Activated T-cell treated with anti-CD3 and anti-CD28 coated beads for 24 hours (primary cell): ENCODE results near the gene CACYBP.
A peak's percentile ranks its signal among the peaks of the same experiment; 100 is the strongest.

Experiments used
- DNase-seq: peaks from one replicate; pipeline ENCODE4 v3.0.0-alpha.2; 2020; ENCODE audit warnings: low read depth

The CACYBP gene

GRCh38 chr1:174999936-175000696 is at the start of gene CACYBP:
TSS of gene CACYBP (plus strand) at chr1:174999947. CDS start at chr1:175000181, 234 bp downstream.
- DNase-seq, result peak; percentile 23

DNA sequence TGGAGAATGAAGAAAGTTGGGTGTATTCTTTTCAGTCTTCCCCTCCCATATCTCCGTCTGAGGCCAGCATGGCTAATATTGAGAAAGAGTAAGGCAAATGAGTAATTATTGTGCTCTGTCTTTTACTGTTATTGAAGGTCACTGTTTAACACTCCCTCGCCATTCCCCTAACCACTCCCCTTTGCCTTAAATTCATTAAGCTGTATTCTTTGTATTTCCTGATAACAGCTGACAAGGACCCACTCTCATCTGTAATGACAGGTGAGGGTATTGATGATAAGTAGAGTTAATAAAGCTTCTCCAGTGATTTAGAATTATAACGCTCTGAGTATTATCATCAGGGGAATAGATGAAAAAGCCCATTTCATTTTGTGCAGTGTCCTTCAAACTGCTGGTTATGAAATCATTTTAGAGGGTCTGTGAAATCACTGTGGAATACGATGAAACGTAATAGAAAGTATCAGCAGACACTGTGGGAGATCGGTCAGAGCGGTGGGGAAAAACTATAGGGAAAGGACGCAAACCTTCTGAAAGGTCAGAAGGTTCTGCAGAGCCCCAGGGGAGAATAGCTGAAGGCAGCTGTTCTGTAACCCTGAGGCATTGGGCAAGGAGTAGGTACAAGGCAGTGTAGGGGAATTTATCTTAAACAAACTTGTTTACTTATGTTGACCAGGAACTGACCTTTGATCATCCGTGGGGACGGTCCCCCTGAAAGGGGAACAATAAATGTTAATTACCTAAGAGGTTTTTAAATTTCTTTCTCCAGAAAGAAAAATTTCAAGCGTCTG is 46.3 kb upstream of the CACYBP start:
- DNase-seq, result no peak

DNA sequence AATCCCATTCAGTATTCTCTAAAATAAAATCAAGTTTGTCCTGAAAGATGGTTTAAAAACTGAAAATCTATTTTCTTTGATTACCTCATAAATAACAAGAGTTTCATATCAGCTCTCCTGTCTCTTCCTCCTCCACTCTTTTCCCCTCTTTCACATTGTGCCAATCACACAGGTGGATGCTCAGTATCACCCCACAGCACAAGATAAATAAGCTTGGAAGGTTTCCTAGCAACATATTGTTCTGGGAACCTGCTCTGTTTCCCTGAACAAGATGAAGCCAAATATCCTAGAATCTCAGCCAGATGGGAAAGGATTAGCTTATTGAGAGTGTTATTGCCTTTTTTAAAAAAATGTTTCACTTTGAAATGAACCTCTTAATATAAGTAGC is 45.7 kb upstream of the CACYBP start:
- DNase-seq, result no peak

DNA sequence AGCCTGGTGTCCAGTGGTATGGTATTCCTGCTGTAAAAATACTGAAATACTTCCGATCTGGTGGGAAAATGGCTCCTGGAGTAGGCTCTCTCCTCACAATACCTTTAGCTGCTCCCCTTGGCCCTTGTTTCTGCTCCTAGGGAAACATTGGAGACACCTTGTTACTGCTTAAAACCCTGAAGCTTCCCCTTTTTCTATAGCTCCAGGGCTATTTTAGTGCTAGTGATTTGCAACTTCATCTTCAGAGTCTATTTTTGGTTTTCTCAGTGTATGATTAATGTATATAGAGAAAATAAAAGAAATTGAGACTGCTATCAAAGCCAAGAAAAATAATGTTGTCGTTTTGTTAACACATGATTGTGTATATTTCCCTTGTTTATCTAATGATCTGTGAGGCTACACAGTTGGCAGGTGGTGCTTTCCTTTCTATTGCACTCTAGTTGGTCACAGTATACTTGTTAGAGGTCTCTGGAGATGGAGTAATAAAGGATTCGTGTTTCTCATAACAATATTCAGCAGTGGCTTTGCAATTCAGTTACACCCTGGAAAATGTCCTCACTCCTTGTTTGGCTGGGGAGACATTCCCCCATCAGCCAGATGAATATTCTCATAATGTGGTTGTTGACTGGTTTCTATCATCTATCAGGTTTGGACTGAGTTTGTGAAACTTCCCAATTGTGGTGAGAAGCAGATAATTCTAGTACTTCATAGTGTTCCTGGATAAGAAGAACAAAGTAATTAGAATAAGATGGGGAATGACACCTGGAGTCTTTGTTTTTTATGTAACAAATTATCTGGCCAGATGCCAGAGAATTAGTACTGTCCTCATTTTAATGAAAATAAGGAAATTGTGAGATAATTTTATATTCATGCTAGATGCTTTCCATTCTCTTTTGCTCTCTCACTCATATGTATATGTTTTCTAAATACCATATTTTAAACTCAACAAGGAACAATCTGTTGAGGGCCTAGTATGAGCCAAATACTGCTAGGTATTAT is 44.8 kb upstream of the CACYBP start:
- DNase-seq, result no peak

DNA sequence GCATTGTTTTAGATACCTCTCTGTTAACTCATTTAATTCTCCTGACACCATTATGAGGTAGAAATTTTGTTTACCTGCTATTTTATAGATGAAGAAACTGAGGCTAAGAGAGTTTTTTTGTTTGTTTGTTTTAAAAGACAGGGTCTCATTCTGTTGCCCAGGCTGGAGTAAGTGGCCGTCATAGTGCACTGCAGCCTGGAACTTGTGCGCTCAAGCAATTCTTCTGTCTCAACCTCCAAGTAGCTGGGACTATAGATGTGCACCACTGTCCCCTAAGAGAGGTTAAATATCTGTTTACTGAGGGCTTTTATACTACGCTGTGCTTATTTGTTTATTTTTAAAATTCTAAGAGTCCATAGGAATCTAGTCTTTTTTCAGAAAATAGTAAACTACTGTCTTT is 43.7 kb upstream of the CACYBP start:
- DNase-seq, result no peak

- DNase-seq, result no peak
These were observed 42.8 kb upstream of the CACYBP start for GRCh38 chr1:174956976-174957375.

- DNase-seq, result no peak
These were observed 41.9 kb upstream of the CACYBP start for GRCh38 chr1:174957829-174958228.

DNA sequence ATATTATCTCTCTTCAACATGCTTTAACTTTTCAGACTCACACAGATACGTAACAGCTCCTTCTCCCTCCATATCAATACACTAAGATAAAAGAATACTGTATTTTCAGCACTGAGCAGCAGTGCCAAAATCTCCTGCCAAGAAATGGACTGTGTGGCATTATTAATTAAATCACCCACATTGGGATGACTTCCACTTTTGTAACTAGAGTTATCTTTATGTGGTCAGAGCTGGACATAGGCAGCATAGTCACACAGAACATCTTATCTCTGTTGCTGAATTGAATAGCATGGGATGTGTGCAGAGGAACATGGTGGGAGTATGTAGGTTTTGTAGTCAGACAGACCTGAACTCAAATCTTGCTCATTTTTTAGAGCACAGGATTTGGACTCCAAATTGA is 41.4 kb upstream of the CACYBP start:
- DNase-seq, result no peak

DNA sequence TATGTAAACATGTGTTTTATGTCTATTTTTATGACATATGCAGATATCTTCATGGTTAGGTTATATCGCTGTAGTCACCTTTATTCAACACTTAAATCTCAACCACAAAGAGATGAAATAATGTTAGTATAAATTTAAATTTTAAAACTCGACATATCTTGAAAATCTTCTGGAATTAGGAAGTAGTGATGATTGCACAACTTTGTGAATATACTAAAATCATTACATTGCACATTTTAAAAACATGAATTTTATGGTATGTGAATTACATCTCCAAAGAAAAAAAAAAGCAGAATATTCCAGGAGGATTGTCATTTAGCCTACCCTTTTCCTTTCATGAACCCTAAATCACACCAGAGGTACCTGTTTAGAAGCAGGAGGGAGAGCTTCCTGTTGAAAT is 39.4 kb upstream of the CACYBP start:
- DNase-seq, result no peak

- no peak for DNase-seq
These were observed 36.1 kb upstream of the CACYBP start for GRCh38 chr1:174963529-174964125.

DNA sequence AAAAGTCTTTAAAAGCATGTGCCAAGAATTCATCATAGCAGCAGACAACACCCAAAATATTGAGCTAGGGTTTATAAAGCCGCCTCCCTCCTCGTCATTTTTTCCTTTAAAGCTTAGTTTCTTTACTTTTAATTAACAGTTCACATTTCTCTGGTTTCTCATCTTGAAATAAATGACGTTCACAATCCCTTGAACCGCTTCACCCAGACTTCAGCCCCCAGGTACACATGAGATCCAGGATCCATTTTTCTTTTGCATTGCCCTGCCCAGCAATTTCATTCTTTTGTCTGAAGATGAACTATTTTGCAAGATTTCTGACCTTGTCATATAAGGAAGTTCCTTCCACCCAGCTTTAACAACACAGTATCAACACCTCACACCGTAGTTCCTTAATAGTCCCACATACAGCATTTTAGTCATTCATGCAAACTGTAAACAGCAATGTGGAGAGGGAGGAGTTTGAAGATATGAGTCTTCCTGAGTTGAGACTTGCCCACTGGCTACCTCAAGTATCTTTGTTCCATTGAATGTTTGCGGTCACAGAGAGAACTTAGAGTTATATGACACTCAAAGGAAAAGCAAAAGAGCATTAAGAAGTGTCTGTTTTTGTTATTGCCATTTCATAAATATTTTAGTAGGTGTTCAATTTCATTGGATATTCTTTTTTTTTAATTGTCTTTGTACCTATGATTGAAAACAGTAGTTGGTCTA is 35.3 kb upstream of the CACYBP start:
- DNase-seq, result no peak

DNA sequence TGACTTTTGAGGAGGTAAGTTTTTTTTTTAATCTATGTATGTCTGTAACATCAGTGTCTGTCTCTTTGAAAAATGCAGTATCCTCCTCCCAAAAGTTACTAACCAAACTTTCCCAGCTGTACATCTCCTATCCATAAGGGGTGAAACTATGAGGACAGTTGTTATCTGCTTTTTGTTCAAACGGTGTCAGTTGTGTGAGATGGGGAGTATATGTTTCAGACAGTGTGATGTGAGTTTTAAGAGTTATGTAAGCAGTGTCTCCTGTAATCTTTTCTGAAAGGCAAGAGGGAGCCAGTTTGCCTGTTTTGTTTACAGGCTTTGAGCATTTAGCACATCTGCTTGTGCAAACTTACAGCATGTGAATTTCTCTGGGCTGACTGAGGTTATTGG is 34.8 kb upstream of the CACYBP start:
- DNase-seq, result no peak

- no peak for DNase-seq
These were observed 34.3 kb upstream of the CACYBP start for GRCh38 chr1:174965362-174966007.

DNA sequence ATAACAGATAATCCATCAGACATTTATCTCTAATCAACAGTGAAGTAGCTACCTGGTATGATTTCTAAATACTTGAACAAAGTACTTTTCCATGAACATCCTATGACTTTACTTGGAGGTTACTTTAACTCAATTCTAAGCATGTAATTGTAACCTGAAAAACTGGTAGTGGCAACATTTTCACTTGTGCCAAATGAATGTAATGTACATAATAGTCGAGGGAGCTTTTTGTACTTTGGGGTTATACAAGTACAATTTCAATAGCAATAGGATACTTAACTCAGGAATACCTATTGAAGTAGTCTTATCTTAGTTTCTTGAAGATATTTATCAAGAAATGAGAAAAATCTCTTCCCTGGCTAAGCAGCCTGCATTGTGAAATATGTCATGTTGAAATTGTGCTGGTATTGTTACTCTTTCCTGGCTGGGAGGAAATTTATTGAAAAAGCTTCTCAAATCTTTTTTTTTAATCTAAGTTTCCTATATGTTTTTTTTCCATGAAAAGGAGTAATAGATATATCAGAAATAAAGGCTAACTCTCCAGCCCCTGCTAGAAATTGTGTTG is 33.7 kb upstream of the CACYBP start:
- no peak for DNase-seq

DNA sequence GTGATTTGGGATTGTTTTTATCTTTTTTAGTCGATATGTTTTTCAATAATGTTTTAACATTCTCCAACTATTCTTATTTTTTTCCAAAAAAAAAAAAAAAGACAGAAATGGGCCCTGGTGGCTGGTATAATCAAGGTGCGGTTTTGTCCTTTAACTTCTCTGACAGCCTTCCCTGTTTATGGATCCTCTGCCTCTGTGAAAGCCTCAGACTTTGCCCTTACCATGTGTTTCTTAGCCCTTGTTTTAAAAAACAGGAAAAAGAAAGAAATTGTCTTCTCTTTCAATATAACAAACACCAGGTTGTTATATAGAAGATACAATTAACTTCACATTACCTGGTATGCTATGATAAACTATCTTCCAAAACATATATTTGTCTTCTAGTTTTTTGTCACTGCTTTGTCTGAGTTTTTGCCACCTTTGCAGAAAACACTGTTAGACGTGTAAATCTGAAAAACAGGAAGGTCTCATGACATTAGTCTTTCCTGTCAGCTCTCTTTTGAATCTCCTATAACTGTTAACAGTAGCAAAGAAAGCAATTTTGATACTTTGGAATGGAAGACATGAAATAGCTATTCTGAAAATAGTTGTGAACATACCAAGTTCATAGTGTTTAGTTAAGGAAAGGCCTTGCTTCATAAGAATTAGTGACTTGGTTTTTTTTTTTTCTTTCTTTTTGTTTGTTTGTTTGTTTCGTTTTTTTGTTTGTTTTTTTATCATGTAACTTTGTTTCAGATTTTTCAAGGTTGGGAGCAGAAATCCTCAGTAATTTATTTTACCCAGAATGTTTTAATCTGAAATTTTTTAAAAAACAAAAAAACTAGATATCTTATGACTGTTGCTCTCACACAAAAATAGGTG is 31.7 kb upstream of the CACYBP start:
- DNase-seq, result no peak

- DNase-seq, result peak; percentile 26
These were observed 30.9 kb upstream of the CACYBP start for GRCh38 chr1:174968750-174969244.

DNA sequence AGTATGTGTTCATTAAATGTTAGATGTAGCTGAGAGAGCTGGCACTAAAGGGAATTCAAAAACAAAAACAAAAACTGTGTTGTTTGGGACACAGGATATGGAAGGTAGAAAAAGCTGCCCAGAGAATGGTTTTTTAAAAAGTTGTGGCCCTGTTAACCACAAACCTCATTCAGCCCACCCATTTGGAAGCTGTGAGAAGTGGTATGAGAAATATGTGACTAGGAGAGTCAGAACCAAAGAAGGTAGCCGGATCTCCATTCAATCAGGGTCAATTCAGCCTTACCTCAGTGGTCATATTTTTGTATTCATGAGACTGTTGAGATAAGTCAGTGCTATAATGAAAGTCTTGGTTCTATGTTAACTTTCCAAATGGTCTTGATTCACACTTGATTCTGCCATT is 29.8 kb upstream of the CACYBP start:
- no peak for DNase-seq

- DNase-seq, result no peak
These were observed 28.3 kb upstream of the CACYBP start for GRCh38 chr1:174971466-174971865.

- no peak for DNase-seq
These were observed 27.8 kb upstream of the CACYBP start for GRCh38 chr1:174971902-174972301.
